H9 (cell line): ENCODE measurements around the gene ANKH. TPM values are rescaled to one million over a fixed set of nuclear protein-coding genes. Genes with fewer than 3 reads are reported as not detected.

Source experiments
- DNase-seq: peaks from one replicate; pipeline ENCODE4 v3.0.0-alpha.2; 2017
- H2AFZ ChIP-seq: one replicate; pipeline ENCODE4 v1.6.1; 2013; ENCODE audit warnings: mild to moderate bottlenecking, low read length, control low read depth, moderate library complexity
- H2AK5ac ChIP-seq: 2 replicates; pipeline ENCODE4 v1.6.1; 2013; ENCODE audit warnings: low read length, control low read depth, mixed read lengths; ENCODE audit not compliant: insufficient read length
- H2BK120ac ChIP-seq: one replicate; pipeline ENCODE4 v1.6.1; 2013; ENCODE audit warnings: low read depth, mild to moderate bottlenecking, low read length, control low read depth, inconsistent platforms; ENCODE audit not compliant: poor library complexity, severe bottlenecking
- H2BK12ac ChIP-seq: 2 replicates; pipeline ENCODE4 v1.6.1; 2013; ENCODE audit warnings: low read length, control low read depth, mixed read lengths, low read depth; ENCODE audit not compliant: insufficient read length
- H2BK15ac ChIP-seq: 2 replicates; pipeline ENCODE4 v1.6.1; 2013; ENCODE audit warnings: low read depth, low read length, control low read depth
- H2BK20ac ChIP-seq: one replicate; pipeline ENCODE4 v1.6.1; 2013; ENCODE audit warnings: low read depth, mild to moderate bottlenecking, low read length, control low read depth, inconsistent platforms; ENCODE audit not compliant: poor library complexity, severe bottlenecking
- H2BK5ac ChIP-seq: 2 replicates; pipeline ENCODE4 v1.6.1; 2013; ENCODE audit warnings: low read length, control low read depth, mixed read lengths; ENCODE audit not compliant: insufficient read length
- H3K14ac ChIP-seq: 2 replicates; pipeline ENCODE4 v1.6.1; 2013; ENCODE audit warnings: low read length, control low read depth; ENCODE audit not compliant: insufficient read depth
- H3K18ac ChIP-seq: 2 replicates; pipeline ENCODE4 v1.6.1; 2013; ENCODE audit warnings: low read depth, mild to moderate bottlenecking, mixed read lengths, low read length, control low read depth; ENCODE audit not compliant: insufficient read length
- H3K23ac ChIP-seq: 2 replicates; pipeline ENCODE4 v1.6.1; 2013; ENCODE audit warnings: low read length, control low read depth, mixed read lengths, low read depth; ENCODE audit not compliant: insufficient read length
- H3K23me2 ChIP-seq: 2 replicates; pipeline ENCODE4 v1.6.1; 2013; ENCODE audit warnings: low read depth, mild to moderate bottlenecking, mixed read lengths, low read length, control low read depth; ENCODE audit not compliant: insufficient read length, poor library complexity, severe bottlenecking
- H3K27ac ChIP-seq: 2 replicates; pipeline ENCODE4 v1.5.1; 2013; ENCODE audit warnings: low read length, control low read depth, mixed read lengths, low read depth; ENCODE audit not compliant: insufficient read length
- H3K27me3 ChIP-seq: 2 replicates; pipeline ENCODE4 v1.6.1; 2013; ENCODE audit warnings: low read length, control low read depth, inconsistent platforms; ENCODE audit not compliant: insufficient read depth
- H3K4ac ChIP-seq: 2 replicates; pipeline ENCODE4 v1.6.1; 2013; ENCODE audit warnings: low read depth, mild to moderate bottlenecking, control low read depth, inconsistent platforms, low read length, moderate library complexity
- H3K4me1 ChIP-seq: 2 replicates; pipeline ENCODE4 v1.6.1; 2013; ENCODE audit warnings: low read length, control low read depth, inconsistent platforms; ENCODE audit not compliant: insufficient read depth
- H3K4me2 ChIP-seq: 2 replicates; pipeline ENCODE4 v1.6.1; 2013; ENCODE audit warnings: low read length, control low read depth, mixed read lengths; ENCODE audit not compliant: insufficient read length, insufficient read depth
- H3K56ac ChIP-seq: 2 replicates; pipeline ENCODE4 v1.6.1; 2013; ENCODE audit warnings: low read depth, mild to moderate bottlenecking, mixed read lengths, low read length, control low read depth; ENCODE audit not compliant: insufficient read length
- H3K79me1 ChIP-seq: 2 replicates; pipeline ENCODE4 v1.6.1; 2013; ENCODE audit warnings: low read depth, mild to moderate bottlenecking, moderate library complexity, low read length, control low read depth, inconsistent platforms; ENCODE audit not compliant: insufficient read depth, poor library complexity, severe bottlenecking
- H3K79me2 ChIP-seq: 2 replicates; pipeline ENCODE4 v1.6.1; 2013; ENCODE audit warnings: low read length, control low read depth, inconsistent platforms; ENCODE audit not compliant: insufficient read depth
- H3K9ac ChIP-seq: 2 replicates; pipeline ENCODE4 v1.6.1; 2013; ENCODE audit warnings: low read length, control low read depth, mixed read lengths; ENCODE audit not compliant: insufficient read length; ENCODE audit errors: extremely low read depth
- H3K9me3 ChIP-seq: one replicate; pipeline ENCODE4 v1.6.1; 2013; ENCODE audit warnings: low read depth, low read length, inconsistent platforms; ENCODE audit not compliant: control insufficient read depth
- H3T11ph ChIP-seq: one replicate; pipeline ENCODE4 v1.6.1; 2013; ENCODE audit warnings: mild to moderate bottlenecking, low read length, control low read depth, inconsistent platforms
- H4K20me1 ChIP-seq: one replicate; pipeline ENCODE4 v1.6.1; 2013; ENCODE audit not compliant: control insufficient read depth, insufficient read length, insufficient read depth
- H4K5ac ChIP-seq: 2 replicates; pipeline ENCODE4 v1.6.1; 2013; ENCODE audit warnings: low read depth, mild to moderate bottlenecking, mixed read lengths, low read length, control low read depth; ENCODE audit not compliant: insufficient read length
- H4K8ac ChIP-seq: replicated peaks from 2 replicates; pipeline ENCODE4 v1.6.1; 2013; ENCODE audit warnings: low read length, control low read depth, mixed read lengths, low read depth; ENCODE audit not compliant: insufficient read length
- H4K91ac ChIP-seq: 2 replicates; pipeline ENCODE4 v1.6.1; 2013; ENCODE audit warnings: low read depth, mild to moderate bottlenecking, moderate library complexity, mixed read lengths, low read length, control low read depth; ENCODE audit not compliant: insufficient read length
- H3K27ac Mint-ChIP-seq, 3 experiments: 2 replicates in 2 of 3; 3 replicates in 1 of 3; pipeline ENCODE4 v1.8.0; 2020 to 2021; ENCODE audit warnings: mixed read lengths in 3 of 3, mild to moderate bottlenecking in 1 of 3, moderate library complexity in 1 of 3
- H3K27me3 Mint-ChIP-seq: 2 replicates; pipeline ENCODE4 v1.8.0; 2021; ENCODE audit warnings: low read depth, mild to moderate bottlenecking, moderate library complexity, mixed read lengths
- H3K36me3 Mint-ChIP-seq, 3 experiments: 2 replicates in 2 of 3; 3 replicates in 1 of 3; pipeline ENCODE4 v1.8.0; 2020 to 2021; ENCODE audit warnings: low read depth in 3 of 3, mixed read lengths in 3 of 3; ENCODE audit not compliant: insufficient read depth in 1 of 3
- H3K4me1 Mint-ChIP-seq, 2 experiments: 2 replicates each; pipeline ENCODE4 v1.8.0; 2020; ENCODE audit warnings: mixed read lengths in 2 of 2
- H3K4me3 Mint-ChIP-seq, 2 experiments: 2 replicates in 1 of 2; 3 replicates in 1 of 2; pipeline ENCODE4 v1.8.0; 2020 to 2021; ENCODE audit warnings: mild to moderate bottlenecking in 2 of 2, mixed read lengths in 2 of 2, moderate library complexity in 1 of 2
- H3K9me3 Mint-ChIP-seq, 2 experiments: 2 replicates in 1 of 2; 3 replicates in 1 of 2; pipeline ENCODE4 v1.8.0; 2020; ENCODE audit warnings: mild to moderate bottlenecking in 2 of 2, mixed read lengths in 2 of 2, moderate library complexity in 1 of 2
- WGBS: extraction: QIAGEN DNeasy Blood & Tissue Kit; methylation state at CpG from one replicate; pipeline ENCODE4 v1.1.7; 2013; ENCODE audit warnings: missing lambda C conversion rate, low lambda C conversion rate, mixed read lengths; ENCODE audit not compliant: insufficient read length; ENCODE audit errors: extremely low coverage; 5-methylcytosine and 5-hydroxymethylcytosine counted together
- total RNA-seq: library from RNA; stranded (reverse); gene quantifications from 2 replicates; pipeline ENCODE4 v1.2.1, GENCODE V29; 2021
- TF ChIP-seq, protein P1 (sequence below): fragments of 200-600 bp; sonication (generic); conservative IDR thresholded peaks from 3 replicates; pipeline ENCODE4 v1.8.0; 2021; ENCODE audit warnings: antibody characterized with exemption, mild to moderate bottlenecking

Gene ANKH
- total RNA-seq, 1 experiment from 2014 or later: 9.6 TPM

- Histone ChIP-seq H2BK15ac (no peak overlapping the region), H3K4ac (no peak overlapping the region), H3K9ac (no peak overlapping the region), H4K5ac (no peak overlapping the region), H3K14ac (no peak overlapping the region), H3K9me3 (no peaks in the 10 kb centered on the region), H4K91ac (no peak overlapping the region), H2BK20ac (no peak overlapping the region), H3K27ac (no peak overlapping the region), H3K23ac (no peak overlapping the region), H2BK120ac (no peak overlapping the region), H2BK12ac (no peak overlapping the region), H3K18ac (no peak overlapping the region), H2BK5ac (no peak overlapping the region), H4K20me1 (peaks cover 2% of the 10 kb centered on the region), H3K79me2 (no peaks in the 10 kb centered on the region), H4K8ac (no peak overlapping the region), H2AK5ac (no peak overlapping the region), H3K79me1 (no peaks in the 10 kb centered on the region), H3K27me3 (no peaks in the 10 kb centered on the region), H3K56ac (no peak overlapping the region), H3T11ph (no peak overlapping the region), H2AFZ (no peak overlapping the region), H3K23me2 (no peaks in the 10 kb centered on the region), H3K4me2 (no peak overlapping the region), H3K4me1 (peaks cover 2% of the 10 kb centered on the region; the same call in 1 of the 2 replicates)
- no peak overlapping the region for H3K4me3 Mint-ChIP-seq
- H3K4me1 Mint-ChIP-seq: peaks cover 28 to 30% of the 10 kb centered on the region in 2 experiments
- H3K9me3 Mint-ChIP-seq: no peaks in the 10 kb centered on the region; a peak in 1 of 5 replicates
- TF ChIP-seq, protein P1, sequence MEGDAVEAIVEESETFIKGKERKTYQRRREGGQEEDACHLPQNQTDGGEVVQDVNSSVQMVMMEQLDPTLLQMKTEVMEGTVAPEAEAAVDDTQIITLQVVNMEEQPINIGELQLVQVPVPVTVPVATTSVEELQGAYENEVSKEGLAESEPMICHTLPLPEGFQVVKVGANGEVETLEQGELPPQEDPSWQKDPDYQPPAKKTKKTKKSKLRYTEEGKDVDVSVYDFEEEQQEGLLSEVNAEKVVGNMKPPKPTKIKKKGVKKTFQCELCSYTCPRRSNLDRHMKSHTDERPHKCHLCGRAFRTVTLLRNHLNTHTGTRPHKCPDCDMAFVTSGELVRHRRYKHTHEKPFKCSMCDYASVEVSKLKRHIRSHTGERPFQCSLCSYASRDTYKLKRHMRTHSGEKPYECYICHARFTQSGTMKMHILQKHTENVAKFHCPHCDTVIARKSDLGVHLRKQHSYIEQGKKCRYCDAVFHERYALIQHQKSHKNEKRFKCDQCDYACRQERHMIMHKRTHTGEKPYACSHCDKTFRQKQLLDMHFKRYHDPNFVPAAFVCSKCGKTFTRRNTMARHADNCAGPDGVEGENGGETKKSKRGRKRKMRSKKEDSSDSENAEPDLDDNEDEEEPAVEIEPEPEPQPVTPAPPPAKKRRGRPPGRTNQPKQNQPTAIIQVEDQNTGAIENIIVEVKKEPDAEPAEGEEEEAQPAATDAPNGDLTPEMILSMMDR: no peak
- H3K36me3 Mint-ChIP-seq: no peaks in the 10 kb centered on the region; a peak in 2 of 7 replicates
- no peaks in the 10 kb centered on the region for H3K27me3 Mint-ChIP-seq
- H3K27ac Mint-ChIP-seq: no peak overlapping the region; a peak in 1 of 7 replicates
- no peak for DNase-seq
- WGBS: no CpG with 5 or more reads among the region's 14 CpGs
Measured at GRCh38 chr5:14745753-14746152, 125.8 kb downstream of the ANKH start.
